Measurements from ENCODE around the gene ELMO3. TPM values are rescaled to one million over a fixed set of nuclear protein-coding genes. Genes with fewer than 3 reads are reported as not detected.
A peak's percentile ranks its signal among the peaks of the same experiment; 100 is the strongest.

ELMO3 gene
- polyA plus RNA-seq, 1 donor: 4.7 TPM

DNA sequence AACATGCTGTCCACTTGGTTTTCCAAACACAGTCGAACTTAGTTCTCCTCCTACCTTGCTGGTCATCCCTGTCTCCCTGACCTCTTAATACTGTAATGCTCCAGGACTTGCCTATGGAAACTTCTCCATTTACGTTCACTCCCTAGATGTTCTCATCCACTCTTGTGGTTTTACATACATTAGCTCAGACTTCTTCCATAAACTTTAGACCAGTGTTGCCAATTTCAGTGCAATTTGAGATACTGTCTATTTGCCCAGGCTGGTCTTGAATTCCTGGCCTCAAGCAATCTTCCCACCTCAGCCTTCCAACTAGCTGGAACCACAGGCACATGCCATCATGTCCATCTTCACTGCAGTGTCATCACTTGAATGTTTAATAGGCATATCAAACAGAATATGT is 16.6 kb upstream of the ELMO3 start:
- DNase-seq: no peak

DNA sequence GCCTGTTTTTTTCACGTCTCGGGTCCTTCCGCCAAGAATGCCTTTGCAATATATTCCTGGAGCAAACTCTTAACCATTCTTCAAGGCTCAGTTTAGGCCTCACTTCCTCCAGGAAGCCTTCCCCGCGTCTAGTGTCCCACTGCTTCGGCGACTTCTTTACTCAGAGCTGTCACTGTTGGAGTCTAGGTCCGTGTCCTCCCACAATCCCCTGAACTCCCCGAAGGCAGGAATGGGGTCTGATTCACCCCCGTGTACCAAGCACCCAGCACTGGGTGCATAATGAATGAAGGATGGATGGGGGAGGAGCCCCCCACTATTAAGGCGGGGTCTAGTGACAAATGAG is 15.7 kb upstream of the ELMO3 start:
- DNase-seq: no peak

GRCh38 chr16:67183627-67184452 is 15.1 kb upstream of the ELMO3 start, which contains the start of gene MATCAP1:
Gene MATCAP1 (minus strand): TSS chr16:67183963. CDS start chr16:67180610, 3,353 bp downstream.
- peak; percentile 95 for DNase-seq

GRCh38 chr16:67184453-67184994 is 14.4 kb upstream of the ELMO3 start:
- no peak for DNase-seq

GRCh38 chr16:67184995-67185650 is 13.8 kb upstream of the ELMO3 start:
- DNase-seq: peak; percentile 89

GRCh38 chr16:67185651-67186134 is 13.2 kb upstream of the ELMO3 start:
- DNase-seq: no peak

- DNase-seq: no peak
These were observed 12.4 kb upstream of the ELMO3 start for GRCh38 chr16:67186550-67186950.

DNA sequence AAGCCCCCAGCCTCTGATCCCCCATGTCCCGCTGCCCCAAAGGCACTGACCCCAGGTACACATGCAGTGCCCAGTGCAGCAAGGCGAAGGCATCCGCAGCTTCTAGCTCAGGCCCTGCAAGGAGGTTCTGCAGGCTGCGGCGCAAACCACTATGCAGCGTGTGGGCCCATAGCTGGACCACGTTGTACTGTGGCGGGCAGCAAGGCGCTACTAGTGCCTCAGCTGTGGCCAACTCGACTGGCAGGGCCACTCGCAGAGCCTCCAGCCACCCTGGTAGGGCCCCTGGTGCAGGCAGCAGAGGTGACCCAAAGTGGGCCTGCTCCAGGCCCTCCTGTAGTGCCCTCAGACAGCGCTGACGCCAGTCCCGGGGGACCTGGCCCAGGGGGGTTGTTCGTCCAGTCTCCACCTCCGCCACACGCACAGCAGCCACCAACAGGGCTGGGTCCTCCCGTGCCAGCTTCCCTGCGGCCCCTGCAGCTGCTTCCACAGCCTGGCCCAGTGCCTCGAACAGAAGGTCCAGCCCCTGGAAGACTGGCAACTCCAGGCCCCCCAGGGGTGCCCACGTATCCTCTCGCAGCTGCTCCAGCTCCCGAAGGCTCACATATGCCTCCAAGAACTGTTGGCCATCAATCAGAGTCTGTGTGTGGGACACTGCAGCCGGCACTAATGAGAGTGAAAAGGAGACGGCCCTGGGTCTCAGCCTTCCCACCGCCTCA is 11.6 kb upstream of the ELMO3 start:
- no peak for DNase-seq

DNA sequence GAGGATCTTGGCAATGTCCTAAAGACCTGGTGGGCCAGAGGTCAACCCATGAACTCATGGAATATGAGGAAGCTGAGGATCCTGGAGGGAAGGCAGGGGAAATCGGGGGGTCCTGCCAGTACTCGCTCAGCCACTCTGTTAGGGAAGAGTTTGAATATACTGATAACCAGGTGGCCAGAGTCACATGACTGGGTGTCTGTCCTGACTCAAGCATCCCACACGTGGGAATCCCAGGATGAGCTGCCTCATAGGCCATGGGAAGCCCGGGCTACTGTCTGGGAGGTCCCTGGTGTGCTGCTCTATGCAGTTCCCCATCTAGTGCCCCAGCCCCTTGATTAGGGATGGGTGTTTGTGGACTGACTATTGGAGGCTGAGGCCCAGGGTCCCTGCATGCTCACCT is 10.6 kb upstream of the ELMO3 start:
- no peak for DNase-seq

- DNase-seq: no peak
These were observed 10.1 kb upstream of the ELMO3 start for GRCh38 chr16:67188798-67189197.

DNA sequence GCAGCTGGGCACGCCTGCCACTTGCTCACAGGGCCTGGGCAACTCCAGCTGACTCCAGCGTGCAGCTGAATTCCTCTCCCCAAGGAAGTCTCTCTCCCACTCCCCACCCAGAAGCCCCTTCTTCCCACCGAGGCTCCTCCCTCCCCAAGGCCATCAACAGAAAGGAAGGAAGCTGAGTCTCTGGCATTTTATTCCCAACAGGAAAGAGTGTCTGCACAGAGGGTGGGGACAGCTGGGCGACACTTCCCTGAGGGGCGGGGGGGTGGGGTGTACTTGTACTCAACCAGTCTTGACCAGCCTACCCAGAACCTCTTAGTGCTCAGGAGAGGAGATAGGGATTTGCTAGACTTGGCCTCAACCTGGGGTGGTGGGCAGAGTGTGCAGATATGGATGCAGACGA is 8.9 kb upstream of the ELMO3 start, which contains the start of gene EXOC3L1:
EXOC3L1 (minus strand) TSS at position 96 of the 400 bp plus-strand sequence. CDS start 460 bp downstream, outside the sequence.
- no peak for DNase-seq

- DNase-seq: no peak
These were observed 8.2 kb upstream of the ELMO3 start for GRCh38 chr16:67190448-67191399.

GRCh38 chr16:67191411-67191994 is 7.4 kb upstream of the ELMO3 start:
- DNase-seq: no peak

DNA sequence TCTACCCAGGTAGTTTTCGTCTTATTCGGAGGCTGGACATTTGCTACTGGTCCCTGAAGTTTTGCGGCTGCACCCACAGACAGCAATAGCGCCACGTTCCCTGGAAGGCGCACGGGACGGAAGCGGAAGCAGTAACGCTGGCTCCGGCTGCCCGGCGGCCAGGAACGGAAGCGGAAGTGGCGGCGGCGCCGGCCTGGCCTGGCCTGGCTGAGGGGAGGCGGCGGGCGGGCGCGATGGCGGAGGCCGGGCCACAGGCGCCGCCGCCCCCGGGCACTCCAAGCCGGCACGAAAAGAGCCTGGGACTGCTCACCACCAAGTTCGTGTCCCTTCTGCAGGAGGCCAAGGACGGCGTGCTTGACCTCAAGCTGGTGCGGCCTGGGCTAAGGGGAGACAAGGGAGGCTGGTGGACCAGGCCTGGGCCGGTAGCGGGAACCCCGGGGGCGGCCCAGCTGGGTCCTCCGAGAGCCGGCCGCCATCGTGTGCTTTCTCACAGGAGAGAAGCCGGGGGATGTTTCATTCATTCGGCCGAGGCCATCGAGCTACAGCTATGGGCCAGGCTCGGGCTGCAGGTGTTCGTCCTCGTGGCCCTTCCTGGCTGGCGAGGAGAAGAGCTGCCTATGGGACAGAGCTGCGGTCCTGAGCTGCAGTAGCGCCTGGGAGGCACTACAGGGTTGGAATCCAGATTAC is 6.8 kb upstream of the ELMO3 start, which contains the start of gene E2F4:
E2F4 (plus strand) TSS at position 161 of the 687 bp plus-strand sequence; CDS start at position 234, 73 bp downstream.
- DNase-seq: peak; percentile 85

- no peak for DNase-seq
These were observed 6.1 kb upstream of the ELMO3 start for GRCh38 chr16:67192781-67193361.

DNA sequence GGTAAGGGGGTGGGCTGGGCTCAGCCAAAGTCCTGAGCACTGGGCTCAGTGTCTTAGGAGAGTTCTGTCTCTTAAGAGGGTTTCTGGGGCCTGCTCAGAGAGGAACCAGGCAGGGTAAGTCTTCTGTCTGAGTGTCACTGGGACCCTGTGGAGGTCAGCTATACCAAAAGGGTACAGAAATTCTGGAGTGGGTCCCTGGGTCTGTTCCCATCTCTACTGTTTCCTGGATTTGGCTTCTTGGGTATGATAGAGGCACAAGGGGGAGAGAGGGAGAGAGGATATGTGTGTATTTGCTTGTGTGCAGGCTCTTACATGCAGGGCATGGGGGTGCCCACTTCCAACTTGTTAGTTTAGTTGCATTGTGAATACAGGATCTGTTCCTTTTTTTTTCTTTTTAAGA is 5.4 kb upstream of the ELMO3 start:
- DNase-seq: no peak

DNA sequence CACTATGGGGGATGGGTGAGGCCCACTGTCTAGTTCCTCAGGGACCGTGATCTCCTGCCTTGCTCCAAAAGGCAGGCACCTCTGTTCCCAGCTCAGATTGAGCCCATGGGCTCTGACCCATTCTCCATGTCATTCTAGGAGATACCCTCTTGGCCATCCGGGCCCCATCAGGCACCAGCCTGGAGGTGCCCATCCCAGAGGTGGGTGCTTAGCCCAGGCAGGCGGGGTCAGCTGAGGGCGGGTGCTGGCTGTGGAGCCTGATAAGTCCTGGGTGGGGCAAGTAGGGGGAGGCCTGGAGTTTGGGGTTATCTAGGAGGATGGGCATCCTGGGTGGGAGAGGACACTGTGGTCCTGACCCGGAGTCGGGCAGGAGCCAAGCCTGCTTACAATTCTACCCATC is 4.7 kb upstream of the ELMO3 start:
- DNase-seq: no peak

DNA sequence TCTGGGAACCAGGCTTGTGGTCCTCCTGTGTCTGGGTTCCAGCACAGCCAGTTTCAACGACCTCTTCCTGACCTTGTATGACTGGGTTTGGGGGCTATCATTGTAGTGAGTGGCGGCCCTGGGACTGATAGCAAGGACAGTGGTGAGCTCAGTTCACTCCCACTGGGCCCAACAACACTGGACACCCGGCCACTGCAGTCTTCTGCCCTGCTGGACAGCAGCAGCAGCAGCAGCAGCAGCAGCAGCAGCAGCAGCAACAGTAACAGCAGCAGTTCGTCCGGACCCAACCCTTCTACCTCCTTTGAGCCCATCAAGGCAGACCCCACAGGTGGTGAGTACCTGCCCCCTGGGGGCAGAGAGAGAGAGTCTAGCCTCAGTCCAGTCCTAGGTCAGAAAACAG is 3.3 kb upstream of the ELMO3 start:
- DNase-seq: no peak

GRCh38 chr16:67196881-67197280 is 2.0 kb upstream of the ELMO3 start:
- DNase-seq: no peak

DNA sequence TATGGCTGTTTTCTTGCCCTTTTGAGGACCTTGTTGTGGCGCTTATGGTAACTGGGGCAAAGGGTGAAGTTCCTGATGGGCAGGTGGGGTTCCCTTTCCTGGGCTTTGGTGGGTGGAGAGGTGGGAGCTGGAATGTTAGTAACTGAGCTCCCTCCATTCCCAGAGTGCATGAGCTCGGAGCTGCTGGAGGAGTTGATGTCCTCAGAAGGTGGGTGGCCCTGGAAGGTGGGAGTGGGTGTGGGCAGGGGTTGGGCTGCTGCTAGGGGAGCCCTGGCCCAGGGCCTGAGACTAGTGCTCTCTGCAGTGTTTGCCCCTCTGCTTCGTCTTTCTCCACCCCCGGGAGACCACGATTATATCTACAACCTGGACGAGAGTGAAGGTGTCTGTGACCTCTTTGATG is 1.2 kb upstream of the ELMO3 start:
- no peak for DNase-seq

All from left kidney (tissue), 2 donors.